ENCODE measurements around the gene UPP2.

UPP2 gene

GRCh38 chr2:158113741-158114295 is 12.1 kb downstream of the UPP2 start:
- no peak for DNase-seq

DNA sequence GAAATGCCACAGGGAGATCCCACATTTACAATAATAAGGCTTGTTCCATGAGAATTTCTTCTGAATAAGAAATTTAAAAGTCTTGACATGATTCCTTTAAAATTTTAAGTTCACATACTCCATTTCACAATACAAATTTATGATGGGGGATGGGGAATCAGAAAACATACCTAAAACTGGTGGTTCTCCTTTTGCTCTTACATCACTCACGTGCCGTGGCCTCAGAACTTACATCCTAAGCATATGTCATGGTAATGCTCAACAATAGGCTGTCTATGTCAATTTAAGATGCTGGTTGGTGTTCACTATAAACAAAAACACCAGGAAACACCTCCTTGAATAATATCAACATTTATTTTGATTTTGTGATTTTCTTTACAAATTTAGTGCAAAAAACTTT is 12.8 kb downstream of the UPP2 start:
- no peak for DNase-seq

DNA sequence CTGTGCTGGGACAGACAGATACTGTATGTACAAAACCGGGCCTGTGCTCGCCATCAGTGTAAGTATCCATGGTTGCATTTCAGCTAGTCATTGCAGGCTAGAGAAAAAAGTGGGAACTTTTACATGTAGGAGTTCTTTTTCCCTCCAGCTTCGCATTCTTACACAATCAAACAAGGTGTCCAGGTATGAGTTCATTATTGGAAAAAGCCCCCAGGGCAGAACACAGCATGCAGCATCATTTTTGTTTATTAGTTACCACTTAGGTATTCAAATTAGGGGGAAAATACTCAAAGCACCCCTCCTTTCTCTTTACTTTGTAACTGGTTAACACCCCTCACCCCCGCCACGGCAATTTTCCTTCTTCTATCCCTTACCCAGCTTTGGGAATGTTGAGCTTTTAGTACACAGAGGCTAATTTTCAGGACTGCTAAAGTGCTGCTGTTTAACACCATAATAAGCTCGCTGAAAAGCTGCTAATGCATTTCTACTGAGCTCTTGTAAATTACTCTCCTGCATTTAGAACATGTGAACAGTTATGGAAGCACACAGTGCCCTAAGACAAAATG is 13.6 kb downstream of the UPP2 start:
- DNase-seq, result no peak

- no peak for DNase-seq
Measured at GRCh38 chr2:158116936-158117335, 15.3 kb downstream of the UPP2 start.

DNA sequence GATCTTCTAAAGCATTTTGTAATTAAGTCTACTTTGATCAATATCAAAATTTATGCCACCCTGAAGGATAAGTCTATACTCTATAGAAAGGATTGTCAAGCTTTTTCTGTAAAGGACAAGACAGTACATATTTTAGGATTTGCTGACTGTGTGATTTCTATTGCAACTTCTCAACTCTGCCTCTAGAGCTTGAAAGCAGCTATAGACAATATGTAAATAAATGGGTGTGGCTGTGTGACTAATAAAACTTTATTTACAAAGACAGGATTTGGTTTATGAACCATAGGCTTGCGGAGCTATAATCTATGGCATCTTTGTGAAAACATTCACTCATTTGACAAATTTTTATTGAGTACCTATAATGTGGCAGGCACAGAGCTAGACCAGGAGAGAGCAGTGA is 18.4 kb downstream of the UPP2 start:
- DNase-seq, result no peak

DNA sequence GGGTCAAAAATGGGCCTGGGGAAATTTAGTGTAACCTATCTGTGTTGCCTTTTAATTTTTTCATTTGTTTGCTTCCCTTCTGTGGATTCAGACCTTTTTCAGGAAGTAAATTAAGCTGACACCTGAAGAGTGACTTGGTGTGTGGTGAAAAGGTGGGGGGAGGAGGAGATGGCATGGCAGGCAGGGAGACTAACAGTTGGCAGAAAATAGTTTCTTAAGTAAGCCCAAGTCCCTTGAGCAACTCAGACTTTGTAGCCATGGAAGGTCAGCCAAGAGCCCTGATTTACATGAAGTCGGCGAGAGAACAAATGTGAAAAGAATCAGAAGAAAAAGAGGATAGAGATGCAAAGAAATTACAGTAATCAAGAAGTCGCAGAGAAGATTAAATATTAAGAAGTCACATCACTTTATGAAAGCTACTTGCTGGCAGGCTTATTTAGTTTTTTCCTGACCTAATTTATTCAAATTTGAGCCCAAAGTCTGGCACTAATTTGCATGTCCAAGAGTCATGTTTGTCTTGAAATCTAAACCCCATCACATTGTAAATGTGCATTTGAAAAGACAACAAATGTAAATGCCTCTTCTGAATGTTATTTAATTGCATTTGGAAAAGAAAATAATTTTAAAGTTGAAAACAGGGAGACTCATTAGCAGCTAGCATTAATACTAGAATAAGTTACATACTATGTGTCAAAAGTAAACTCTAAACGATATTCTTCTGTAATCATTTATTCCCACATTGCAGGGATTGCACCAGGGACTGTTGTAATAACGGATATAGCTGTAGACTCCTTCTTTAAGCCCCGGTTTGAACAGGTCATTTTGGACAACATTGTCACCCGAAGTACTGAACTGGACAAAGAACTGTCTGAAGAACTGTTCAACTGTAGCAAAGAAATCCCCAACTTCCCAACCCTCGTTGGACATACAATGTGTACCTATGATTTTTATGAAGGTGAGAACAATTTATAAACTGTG is 19.3 kb downstream of the UPP2 start:
- no peak for DNase-seq

DNA sequence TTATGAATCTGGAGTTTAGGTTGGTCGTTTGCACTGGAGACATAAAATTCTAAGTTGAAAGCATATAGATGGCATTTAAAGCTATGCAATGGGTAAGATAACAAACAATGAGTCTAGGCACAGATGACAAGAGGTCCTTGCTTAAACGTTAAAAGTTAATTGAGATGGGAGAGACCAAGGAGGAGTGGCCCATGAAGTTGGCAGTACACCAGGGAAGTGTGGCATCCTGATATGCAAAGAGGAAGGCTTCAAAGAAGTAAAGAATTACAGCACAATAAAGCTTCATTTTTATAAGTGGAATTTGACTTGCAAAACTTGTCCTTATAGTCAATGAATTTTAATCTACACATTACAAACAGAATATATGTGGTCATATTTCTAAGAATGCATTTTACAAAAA is 23.2 kb downstream of the UPP2 start:
- DNase-seq, result no peak

GRCh38 chr2:158125756-158126498 is 24.3 kb downstream of the UPP2 start:
- DNase-seq, result no peak

DNA sequence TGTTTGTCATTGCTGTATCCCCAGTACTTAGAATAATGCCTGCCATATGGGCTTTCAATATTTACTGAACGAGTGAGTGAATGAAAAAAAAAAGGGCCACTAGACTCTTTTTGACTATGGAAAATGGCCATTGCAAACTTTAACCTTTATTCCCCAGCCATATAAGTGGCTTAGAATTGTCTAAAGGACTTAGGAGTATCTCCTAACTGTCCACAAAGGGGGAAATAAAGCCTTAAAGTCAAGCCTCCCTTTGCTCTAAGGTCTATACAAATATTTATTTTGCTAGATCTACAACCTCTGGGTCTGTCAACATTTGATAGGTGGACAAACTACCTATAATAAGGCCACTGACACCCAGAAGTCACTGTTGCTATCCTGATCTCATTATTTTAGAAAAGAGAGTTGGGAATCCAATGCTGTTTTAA is 25.7 kb downstream of the UPP2 start:
- DNase-seq, result no peak

DNA sequence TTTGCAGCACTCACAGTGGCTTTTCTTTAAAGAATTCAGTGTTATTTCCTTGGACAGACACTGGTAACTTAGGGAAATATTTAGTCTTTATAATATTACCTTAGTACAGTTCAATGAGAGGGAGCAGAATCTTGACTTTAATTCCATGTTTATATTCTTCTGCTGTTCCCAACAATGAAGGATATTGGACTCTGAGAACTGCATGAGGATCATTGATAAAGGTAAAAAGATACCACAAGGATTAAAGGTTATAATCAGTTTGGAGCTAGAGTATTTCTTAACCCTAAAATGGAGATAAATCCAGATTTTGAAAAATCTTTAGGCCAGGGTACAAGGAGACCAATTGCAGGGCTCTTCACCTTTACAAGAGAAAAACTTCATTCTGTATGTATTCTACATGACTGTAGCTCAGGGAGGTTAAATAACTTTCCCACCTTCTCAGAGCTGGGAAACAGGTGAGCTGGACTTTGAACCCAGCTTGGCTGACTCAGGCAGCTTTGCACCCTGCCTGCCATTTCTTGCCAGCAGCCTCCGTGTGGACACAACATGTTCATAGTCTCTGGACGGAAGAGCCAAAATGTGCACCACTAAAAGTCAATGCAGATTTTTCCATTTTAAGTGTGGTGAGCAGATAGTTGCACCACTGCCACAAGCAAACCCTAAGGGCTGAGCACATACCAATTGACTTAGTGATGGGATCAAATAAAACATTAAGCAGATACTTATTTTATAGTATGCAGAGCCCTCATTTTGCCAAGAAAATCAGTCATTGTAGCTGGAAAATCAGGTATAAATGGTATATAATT is 26.7 kb downstream of the UPP2 start:
- DNase-seq, result no peak

DNA sequence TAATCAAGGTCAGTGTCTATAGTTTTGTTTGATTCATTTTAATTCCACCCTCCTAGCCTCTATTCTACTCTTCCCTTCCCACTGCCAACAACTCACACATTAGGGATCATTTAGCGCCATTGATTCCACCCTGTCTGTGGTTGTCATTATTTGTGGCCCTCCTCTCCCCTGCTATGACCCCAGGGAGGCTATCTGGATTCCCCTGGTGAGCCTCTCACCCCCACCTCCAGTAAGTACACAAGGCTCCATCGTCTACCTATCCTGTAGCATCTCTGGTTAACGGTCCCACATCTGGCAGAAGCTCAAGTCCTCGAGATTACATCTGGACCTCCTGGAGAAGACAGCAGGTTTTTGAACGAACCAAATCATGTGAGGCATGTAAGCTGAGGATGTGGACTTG is 27.4 kb downstream of the UPP2 start:
- DNase-seq, result no peak

DNA sequence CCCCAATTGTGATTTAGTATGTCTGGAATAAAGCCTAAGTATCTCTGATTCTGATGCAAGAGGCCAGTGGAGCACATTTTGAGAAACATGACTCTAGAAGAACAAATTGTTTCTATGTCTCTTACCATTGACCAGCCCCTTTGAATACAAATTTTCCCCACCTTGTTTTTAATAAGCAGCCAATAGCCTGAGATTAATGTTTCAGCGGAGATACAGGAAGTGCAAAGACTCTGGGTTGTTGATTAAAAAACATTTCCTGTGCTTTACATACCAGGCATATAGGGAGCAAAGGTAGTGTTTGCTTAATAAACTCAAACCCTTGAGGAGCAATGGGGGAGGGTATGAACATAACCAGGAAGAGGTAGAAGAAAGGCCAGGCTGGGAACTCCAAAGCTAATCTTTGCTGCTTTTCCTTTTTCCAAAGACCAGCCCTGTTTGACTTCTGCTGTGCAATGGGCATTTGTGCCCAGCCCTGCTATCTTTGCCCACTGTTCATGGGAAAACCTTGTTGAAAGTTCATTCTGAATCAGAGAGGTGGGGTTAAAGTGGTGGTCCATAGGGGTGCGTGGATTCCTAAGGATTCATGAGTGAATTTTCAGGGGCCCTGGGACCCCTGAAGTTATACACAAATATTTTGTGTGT is 29.3 kb downstream of the UPP2 start:
- no peak for DNase-seq

GRCh38 chr2:158131483-158131912 is 29.8 kb downstream of the UPP2 start:
- DNase-seq, result no peak

GRCh38 chr2:158131919-158132566 is 30.4 kb downstream of the UPP2 start:
- DNase-seq, result no peak

DNA sequence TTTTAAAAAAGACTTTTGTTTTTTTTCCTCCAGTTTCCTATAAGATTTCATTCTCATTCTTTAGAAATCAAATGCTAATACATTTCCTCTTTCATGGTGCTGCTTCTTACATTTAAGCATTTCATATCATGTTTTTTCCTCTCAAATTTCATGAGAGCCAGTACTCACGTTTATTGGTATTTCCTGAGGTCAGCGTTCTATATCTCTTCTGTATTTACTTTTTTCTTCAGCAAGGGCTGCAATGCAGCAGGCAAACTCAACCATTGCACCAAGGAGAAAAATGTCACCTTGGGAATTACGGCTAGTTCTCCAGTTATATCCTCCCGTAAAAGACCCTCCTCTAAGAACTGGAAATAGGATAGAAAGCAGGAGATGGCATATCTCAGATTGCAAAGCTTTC is 32.4 kb downstream of the UPP2 start:
- DNase-seq, result no peak

- DNase-seq, result no peak
Measured at GRCh38 chr2:158134655-158135054, 33.0 kb downstream of the UPP2 start.

DNA sequence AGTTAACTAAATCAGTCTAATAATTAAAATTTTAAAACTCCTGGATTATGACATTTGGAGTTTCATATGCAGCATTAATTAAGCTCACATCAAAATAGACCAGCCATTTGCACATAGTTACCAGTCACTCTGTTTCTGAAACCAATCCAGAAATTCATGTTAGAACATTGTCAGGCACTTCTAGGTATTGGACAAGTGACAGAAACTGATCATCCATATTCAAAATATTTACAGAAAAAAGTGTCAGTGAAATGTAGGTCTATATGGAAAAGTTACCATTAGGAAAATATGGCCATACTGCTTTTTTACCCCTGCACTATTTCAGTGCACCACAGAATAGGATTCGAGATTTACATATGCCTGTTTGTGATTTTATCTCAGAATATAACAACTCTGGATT is 33.4 kb downstream of the UPP2 start:
- DNase-seq, result no peak

DNA sequence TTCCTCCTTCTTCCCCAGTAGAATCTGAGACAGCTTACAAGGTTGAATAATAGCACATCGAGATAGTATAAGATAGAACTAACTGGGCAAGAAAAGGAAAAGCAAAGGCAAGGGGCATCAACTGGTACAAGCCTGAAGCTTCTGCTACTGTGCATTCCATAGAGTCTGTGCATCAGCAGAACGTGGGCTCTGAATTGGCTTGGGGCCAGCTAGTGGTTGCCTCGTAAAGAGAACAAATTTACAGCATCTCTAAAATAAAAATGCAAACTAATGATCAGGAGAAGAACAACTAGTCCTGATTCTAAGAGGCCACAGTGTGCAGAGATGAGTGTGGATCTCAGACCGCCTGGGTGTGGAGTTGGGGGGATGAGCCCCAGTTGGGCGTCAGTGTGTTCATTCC is 36.6 kb downstream of the UPP2 start:
- no peak for DNase-seq

- DNase-seq, result no peak
Measured at GRCh38 chr2:158140201-158140600, 38.5 kb downstream of the UPP2 start.

DNA sequence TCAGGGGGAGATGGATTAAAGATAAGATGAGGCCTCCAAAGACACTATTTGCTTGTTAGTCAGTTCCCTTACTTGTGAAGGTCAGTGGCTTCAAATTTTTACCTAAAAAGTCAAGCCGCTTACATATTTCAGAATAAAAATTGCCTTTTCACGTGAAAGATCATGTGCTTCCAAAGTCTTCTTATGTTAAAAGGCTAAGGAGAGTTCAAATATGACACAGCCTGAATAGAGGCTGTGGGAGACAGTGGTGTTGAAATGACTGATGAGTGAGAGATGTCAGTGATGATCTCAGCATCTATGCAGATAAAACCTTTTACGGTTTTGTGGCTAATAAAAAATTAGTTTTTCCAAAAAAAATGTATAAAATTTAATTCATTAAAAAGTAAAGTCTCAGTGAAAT is 40.5 kb downstream of the UPP2 start:
- no peak for DNase-seq

GRCh38 chr2:158142568-158143332 is 41.1 kb downstream of the UPP2 start:
- peak in 1 of 2 donors; percentile 79 for DNase-seq
